HG02970 (cell line): ENCODE results near the gene ACTR2.

ENCODE experiments used
- ATAC-seq: cut with Tn5 transposase; IDR thresholded peaks from one replicate; pipeline ENCODE4 v1.9.1; 2021; ENCODE audit warnings: mild to moderate bottlenecking, moderate library complexity, moderate number of reproducible peaks; ENCODE audit not compliant: unreplicated experiment, low FRiP score

ACTR2 gene

DNA sequence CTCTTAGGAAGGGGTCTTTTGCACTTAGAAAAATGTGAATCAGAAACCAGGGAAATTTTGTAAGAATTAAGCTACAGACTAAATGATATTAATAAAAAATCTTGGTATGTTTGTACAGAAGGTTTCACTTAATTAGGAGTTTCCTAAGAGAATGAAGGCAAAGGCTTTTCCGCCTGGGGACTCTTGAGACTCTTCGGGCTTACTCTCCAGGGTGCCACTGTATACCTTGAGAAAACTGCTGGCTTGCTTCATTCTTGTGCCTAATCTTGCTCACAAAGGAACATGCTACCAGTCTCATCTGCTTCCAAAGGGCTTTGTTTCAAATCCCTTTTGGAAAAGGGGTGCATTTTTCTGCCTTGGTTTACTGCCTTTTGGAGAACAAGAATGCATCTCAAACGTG, 49.5 kb downstream of the ACTR2 start:
- no peak for ATAC-seq

DNA sequence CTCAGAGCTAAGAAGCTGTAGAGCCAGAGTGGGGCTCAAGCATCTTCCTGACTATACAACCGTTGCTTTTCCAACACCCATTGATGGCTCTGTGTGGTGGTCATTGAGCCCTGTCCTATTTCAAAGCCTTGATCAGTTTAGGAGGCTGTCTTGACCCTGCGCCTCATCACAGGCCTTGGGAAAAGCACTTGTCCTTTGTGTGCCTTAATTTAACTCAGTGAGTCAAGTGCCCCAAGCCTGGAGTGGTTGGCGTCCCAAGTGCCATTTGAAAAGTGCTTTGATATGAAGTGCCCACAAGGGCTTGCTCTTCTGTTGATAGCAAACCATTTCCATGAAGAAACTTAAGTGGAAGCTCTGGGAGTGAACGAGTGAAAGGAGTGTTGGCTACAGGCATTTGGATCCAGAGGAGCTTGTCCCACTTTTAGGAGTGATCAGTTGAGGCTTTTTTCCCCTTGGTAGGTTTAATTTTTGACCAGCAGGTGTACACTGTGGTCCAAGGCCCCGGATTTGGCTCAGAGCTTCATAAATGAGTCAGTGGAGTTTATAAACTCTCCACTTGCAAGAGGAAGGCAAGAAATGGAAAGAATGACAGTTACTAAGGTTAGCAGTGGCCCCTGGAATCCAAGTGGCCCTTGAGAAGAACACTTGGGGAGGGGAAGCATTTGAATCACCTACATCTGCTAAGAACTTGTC, 50.3 kb downstream of the ACTR2 start:
- ATAC-seq: no peak

DNA sequence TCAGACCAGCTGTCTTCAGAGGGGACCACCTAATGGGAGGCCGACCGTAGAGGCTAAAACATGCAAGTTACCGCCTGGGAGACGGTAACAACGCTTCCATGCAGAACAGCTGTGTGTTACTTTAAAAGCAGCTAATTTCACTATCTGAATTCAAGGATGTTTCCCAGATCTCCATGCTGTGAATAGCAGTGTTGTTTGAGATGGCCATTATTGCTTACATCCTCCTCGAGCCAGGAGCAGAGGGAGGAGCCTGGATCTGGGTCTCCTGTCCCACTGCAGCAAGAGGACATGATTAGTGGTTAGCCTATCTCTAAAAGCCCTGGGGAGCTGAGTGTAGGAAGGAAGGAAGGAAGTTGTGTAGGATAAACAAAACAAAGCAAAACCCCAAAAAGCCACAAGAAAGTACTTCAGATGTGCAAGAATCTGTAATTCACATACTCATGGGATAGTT, 50.9 kb downstream of the ACTR2 start:
- no peak for ATAC-seq

DNA sequence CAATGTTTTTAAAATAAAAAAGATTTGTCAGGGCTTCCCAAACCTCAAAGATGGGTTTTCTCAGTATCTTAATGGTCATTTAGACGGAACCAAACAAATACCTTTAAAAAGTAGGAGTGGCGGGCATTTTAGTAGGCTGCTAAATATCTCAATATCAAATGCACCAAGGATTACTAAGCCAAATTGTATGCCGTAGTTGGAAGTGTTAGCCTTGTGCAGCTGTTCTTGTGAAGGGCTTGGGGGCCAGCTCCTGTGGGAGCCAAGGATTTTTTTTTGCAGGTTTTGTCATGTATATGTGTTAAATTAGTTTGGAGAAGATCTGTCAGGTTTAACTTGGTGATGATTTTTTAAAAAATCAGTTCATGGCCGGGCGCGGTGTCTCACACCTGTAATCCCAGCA, 52.1 kb downstream of the ACTR2 start:
- no peak for ATAC-seq

DNA sequence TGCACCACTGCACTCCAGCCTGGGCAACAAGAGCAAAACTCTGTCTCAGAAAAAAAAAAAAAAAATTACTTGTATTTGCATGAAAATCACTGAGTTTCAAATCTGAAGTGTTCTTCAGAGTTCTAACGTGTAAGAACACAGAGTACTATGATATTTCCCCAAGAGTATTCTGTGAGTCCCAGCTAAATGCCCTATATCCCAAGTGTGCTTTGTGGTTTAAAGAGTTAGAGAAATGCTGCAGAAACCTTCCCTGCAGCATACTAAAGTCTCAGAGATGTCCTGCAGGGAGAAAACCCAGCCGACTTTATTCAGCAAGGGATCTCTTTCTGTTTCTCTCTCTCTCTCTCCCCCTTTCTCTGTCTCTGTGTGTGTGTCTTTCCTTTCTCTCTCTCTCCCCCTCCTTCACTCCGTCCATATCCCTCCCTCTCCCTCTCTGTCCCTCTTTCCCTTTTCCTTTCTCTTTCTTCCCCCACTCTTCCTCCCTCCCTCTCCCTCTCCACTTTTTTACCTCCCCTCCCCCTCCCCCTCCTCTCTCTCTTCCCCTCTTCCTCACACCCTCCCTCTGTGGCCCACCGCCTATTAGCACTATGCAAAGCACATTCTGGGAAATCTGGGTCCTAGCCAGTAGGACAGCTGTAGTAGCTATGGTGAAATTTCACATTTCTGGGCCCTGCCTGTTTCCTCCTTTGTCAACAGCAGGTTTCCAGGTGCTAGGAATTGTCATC, 54.2 kb downstream of the ACTR2 start:
- ATAC-seq: no peak

DNA sequence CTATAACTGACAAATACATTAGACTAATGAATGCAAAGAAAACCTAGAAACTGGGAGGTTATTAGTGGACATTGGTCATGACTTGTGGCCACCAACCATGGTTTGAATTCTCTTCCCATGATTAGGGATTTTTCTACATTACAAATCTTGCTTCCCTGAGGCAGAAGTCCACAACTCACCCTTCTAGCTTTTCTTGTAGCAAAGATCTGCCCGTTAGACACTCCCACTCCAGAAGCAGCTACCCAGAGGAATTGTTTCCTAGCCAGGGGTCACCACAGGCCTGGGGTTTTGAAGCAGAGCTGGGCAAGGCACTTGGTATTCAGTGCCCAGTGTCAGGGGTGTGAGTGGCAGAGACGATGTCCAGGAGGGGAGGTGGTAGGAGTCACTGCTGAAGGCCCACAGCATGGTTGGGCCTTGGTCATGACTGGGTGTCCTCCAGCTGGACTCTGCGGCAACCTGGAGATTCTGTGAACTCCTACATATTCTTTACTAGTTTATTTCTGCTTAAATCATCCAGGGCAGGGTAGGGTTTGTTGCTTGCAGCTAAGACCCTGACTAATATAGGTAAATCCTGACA, 54.9 kb downstream of the ACTR2 start:
- no peak for ATAC-seq

DNA sequence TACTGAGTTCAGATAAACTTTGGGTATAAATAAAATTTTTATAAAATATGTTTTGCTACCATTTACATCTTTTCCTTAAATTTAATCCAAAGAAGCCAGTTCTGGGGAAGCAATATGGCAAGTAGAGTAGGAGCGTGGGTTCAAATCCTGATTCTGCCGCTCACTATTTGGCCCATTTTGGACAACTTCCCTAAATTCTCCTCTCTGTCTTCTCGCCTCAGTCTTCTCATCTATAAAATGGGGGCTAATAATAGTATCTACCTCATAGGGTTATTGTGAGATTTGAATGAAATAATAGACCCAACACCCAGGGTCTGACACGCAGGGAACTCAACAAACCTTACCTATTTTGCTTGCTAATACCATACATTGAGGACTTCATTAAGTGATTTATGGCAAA, 59.7 kb downstream of the ACTR2 start:
- ATAC-seq: no peak

DNA sequence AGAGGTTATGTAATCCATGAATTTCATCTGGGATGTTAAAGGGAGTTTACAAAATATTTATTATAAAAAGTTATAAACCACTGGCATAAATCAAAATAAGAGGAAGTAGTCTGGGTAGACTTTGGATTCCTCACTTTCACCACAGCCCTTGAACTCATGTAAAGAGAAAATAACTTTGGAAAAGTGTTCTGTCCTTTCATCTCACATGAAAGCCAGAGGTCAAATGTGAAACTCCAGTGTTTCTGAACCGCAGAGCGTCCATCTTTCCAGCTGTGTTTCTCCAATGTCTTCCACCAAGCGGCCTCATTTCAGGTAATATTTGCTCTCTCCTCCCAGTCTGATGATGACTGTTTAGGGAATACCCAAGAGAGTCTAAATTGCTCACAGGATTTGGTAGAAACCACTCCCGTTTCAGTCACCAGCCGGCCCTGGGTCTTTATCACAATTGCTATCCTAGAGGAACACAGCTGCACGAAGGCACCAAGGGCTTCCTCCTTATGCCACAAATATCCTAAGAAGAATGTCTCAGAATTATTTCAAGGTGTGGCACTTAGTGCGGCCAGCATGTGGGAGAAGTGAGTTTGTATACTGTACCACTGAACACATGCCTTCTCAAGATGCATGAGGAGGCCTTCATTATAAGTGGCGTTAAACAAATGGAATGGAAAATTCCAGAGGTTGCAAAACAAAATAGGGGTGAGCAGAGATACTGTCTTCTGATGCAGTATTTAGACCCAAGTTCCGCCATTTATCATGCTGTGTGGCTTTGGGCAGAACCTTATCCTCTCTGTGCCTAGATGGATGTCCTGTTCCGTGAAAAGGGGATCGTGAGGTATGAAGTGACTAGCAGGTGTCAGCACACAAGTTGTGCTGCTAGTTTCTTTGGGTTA, 63.8 kb downstream of the ACTR2 start:
- no peak for ATAC-seq

DNA sequence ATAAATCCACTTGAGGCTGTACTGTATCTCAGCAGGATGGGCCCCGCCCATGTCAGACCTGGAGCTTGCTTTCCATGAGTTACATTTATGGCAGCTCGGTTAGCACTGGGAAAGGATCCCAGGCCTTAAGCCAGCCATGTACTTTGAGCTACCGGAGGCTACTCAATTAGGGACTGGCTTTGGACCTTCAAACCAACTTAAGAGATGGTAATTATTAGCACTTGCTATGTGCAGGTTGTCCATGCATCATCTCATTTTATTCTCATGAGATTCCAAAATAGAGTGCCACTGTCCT, 64.4 kb downstream of the ACTR2 start:
- no peak for ATAC-seq

DNA sequence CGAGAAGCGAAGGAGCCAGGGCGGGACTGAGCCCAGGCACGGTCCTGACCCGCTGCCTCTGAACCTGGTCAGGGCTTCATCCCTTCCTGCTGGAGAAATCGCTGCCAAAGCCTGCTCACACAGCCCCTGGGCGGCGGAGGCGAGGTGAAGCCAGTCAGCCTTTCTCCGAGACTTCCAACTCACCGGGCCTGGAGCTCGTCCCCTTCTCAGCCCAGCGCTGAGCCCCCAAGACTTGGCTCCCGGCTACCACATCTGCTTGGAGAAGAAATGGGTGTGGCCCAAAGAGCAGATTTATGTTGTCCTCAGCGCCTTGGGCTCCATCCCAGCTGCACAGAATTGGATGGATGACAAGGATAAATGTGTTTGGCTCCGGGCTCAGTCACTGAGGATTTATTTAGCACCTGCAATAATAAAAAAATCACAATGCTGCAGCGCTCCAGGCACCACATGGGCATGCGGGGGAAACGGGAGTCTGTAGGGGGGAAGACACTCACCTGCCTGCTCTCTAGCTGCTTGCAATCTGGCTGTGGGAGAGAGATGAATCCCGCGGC, 64.9 kb downstream of the ACTR2 start:
- no peak for ATAC-seq

DNA sequence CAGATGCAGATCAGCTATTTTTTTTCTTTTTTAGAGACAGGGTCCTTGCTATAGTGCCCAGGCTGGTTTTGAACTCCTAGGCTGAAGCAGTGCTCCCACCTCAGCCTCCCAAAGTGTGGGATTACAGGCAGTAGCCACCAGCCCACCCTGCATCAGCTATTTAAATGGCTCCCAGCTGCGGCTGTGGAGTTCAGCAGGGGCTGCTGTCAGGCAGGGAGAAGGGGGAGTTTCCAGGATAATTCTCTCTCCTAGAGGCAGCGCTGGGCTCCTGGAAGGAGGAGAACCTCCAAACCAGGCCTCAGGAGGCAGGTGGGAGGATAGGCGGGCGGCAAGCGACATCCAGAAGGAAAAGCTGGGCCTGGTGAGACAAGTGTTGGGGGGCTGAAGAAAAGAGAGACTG, 65.7 kb downstream of the ACTR2 start:
- ATAC-seq: no peak

DNA sequence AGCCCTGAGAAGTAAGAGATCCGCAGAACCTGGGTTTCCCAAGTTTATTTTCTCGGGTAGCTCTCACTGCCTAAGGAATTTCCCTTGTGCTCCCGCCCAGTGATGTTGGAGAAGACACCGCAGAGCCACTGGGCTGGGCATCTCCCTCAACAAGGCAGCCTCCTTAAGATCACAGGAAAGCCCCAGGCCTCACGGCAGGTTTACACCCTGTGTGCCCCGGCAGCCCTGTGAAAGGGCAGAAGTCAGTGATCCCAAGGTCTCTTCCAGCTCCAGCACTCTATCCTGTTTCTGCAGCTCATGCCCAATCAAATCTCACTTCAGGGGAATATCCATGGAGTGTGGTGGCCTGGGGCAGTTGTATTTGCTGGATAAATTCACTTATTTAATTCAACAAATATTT, 66.5 kb downstream of the ACTR2 start:
- no peak for ATAC-seq

DNA sequence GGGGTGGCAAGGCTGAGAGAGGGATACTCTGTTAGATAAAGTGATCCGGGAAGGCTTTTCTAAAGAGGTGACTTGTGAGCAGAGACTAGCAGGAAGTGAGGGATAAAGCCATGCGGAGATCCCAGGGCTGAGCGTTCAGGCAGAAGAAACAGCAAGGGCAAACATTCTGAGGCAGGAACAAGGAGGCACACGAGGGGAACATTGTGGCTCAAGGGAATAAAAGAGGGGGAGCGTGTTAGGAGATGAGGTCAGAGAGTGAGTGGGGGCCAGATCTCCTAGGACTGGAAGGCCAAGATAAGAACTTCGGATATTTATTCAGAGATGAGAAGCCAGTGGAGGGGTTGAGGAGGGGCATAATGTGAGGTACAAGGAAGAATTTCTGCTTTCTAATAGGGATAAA, 67.1 kb downstream of the ACTR2 start:
- ATAC-seq: no peak

DNA sequence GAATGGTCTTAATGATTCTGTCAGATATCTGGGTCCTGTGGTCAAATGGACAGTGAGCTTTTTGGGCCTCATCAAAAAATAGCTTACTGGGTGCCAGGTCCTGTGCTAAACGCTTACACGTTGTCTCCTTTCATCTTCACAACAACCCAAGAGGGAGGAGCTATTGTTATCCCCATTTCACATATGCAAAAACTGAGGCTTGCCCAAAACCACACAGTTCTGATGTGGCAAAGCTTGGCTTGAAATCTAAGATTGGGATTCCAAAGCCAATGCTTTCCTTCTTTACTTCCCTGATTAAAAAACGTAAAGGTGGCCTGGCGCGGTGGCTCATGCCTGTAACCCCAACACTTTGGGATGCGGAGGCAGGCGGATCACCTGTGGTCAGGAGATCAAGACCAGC, 69.3 kb downstream of the ACTR2 start:
- no peak for ATAC-seq

DNA sequence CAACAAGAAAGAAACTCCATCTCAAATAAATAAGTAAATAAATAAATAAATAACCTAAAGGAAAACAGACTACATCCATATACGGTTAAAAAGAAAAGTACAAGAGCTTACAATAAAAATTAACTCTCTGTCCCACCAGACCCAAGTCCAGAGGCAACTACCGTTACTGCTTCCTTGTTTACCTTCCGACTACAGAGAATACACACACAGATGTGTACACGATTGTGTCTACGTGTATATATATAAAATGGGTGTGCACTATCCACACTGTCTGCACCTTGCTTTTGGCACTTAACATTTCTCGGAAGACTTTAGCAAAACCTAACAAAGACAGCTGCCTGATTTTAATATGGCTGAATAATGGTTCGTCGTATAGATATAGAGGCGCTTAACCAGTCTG, 69.9 kb downstream of the ACTR2 start:
- no peak for ATAC-seq

DNA sequence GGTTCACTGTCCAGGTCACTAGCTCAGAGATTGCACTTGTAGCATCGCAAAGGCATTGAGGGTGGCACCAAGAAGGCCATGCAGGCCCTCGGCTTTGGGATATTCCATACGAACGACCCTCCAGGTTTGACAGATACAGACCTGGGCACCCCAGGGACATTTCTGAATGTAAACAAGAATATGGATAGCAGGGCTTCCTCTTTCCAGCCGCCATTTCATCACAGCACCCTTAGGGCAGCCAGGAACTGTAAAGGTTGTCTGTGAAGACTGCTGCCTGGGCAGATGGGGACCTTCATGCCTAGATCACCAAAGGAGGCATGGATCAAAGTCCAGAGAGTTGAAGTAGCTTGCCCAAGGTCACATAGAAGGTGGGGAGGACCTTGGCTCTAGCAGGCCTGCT, 70.5 kb downstream of the ACTR2 start:
- no peak for ATAC-seq

DNA sequence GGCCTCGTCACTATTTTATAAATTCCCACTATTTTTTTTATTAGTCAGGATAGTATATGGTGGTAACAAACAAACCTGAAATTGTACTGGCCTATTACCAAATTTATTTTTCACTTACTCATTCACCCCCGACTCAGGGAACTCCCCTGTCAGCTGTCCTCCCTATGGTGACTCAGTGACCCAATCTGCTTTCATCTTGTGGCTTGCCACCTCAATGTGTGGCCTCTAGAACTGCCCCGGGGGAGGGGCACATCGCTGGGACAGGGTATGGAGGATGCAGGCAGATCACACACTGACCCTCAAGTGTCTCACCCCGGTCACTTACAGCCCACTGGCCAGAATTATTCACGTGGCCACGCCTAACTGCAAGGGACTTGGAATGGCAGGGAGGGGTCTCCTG, 71.6 kb downstream of the ACTR2 start:
- ATAC-seq: no peak

DNA sequence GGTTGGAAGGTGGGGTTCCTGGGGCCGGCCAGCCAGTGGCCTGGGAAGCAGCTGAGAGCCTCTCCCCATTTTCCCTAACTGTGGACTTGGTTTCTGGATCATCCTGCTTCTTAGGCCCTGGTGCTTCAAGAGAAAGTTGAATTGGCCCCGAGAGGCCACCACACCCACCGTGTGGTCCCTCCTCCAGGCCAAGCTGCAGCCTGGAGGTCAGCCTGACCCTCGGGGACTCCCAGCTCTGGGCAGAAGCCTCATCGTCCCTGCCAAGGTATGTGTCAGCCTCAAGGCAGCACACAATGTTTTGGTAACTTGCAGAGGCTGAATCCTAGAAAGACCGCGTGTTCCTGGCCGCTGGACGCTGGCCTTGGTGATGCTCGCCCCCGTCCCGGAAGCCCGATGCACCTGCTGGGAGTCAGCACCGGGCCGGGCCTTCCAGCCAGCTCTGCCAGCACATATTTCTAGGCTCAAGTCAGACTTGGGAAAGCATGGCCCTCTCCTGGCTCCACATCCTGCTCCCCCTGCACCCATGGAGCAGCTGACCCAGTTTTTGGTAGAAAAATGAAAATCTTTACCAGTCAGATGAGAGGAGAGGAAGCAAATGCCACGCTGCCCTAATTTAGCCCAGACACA, 72.6 kb downstream of the ACTR2 start:
- ATAC-seq: no peak

DNA sequence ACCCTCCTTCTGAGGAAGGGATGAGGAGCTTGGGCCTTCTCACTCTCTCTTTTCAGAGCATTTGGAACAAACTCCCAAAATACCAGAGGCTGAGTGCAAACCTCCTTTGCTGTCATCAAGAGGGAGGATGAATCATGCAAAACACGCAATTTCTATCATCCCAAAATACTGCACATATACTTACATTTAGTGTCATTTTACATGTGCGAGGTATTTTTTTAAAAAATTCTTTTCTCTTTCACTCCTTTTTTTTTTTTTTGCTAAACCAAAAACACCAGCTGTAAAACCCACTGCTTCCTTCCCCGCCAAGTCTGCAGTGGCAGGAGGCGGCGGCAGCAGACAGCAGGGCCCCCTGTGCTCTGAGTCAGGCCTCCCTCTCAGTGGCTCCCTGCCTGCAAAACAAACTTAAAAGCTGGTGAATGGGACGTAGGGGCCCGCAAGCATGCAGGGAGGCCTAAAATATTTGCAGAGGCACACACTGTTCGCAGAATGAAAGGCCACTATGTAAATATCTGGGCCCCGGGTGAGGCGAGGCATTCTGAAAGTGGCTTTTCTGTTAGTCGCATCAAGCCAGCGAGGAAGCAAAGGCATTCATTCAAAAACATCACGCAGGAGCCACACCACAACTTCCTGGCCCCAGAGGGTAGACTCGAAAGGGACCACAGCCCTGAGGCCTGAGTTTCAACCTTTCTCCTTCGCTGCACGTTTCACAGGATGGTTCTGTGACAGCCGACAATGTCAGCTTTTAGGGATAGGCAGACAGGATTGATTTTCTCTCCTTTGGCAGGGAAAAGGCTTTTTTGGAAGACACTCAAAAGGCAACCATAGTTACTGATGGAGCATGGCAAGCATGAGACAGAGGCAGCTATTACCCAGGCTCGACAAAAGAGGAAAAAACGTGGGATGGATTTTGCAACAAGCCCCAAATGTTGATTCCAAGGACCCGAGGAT, 73.4 kb downstream of the ACTR2 start:
- peak; percentile 67 for ATAC-seq
